CD14-positive monocyte (primary cell): ENCODE data around the gene KCNJ4. TPM values are rescaled to one million over a fixed set of nuclear protein-coding genes. Genes with fewer than 3 reads are reported as not detected.

Experiments used
- DNase-seq, 3 donors: peaks; one replicate each; pipeline ENCODE4 v3.0.0-alpha.2; 2011 to 2022
- H2AFZ ChIP-seq: 2 replicates; pipeline ENCODE4 v1.6.0; 2012; ENCODE audit warnings: mild to moderate bottlenecking, low read depth, low read length, inconsistent platforms; ENCODE audit not compliant: insufficient read depth, poor library complexity, severe bottlenecking
- H3K27ac ChIP-seq, 2 donors: 1 replicate in 1 of 2; 2 replicates in 1 of 2; pipeline ENCODE4 v1.5.1; 2012 to 2013; ENCODE audit warnings: low read length in 2 of 2, control low read depth in 1 of 2, inconsistent platforms in 1 of 2, low read depth in 1 of 2, mild to moderate bottlenecking in 1 of 2
- H3K27me3 ChIP-seq, 2 donors: one replicate each; pipeline versions ENCODE4 v1.6.0 to v1.6.1; 2011 to 2013; ENCODE audit warnings: low read length in 2 of 2; ENCODE audit not compliant: control insufficient read depth in 2 of 2, insufficient read depth in 2 of 2
- H3K36me3 ChIP-seq, 2 donors: replicated peaks in 1 of 2; 1 replicate in 1 of 2; 2 replicates in 1 of 2; pipeline versions ENCODE4 v1.5.1 to v1.6.1; 2012 to 2013; ENCODE audit warnings: low read length in 2 of 2, control low read depth in 1 of 2, inconsistent platforms in 1 of 2, mild to moderate bottlenecking in 1 of 2; ENCODE audit not compliant: insufficient read depth in 2 of 2, control insufficient read depth in 1 of 2
- H3K4me1 ChIP-seq, 2 donors: 1 replicate in 1 of 2; 2 replicates in 1 of 2; pipeline versions ENCODE4 v1.5.1 to v1.6.1; 2012 to 2013; ENCODE audit warnings: low read length in 2 of 2, control low read depth in 1 of 2, inconsistent platforms in 1 of 2, mild to moderate bottlenecking in 1 of 2, moderate library complexity in 1 of 2; ENCODE audit not compliant: insufficient read depth in 2 of 2, control insufficient read depth in 1 of 2
- H3K4me2 ChIP-seq: replicated peaks from 2 replicates; pipeline ENCODE3; 2012; ENCODE audit warnings: low read length, moderate library complexity, mild to moderate bottlenecking; ENCODE audit not compliant: poor library complexity, severe bottlenecking; ENCODE audit errors: extremely low read depth
- H3K4me3 ChIP-seq, 3 experiments: fragments of 200-600 bp in 1 of 3; sonication (generic) in 1 of 3; replicated peaks in 1 of 3; 1 replicate in 2 of 3; 2 replicates in 1 of 3; pipeline ENCODE4 v1.5.1; 2011 to 2013; ENCODE audit warnings: low read length in 3 of 3, mild to moderate bottlenecking in 3 of 3, control low read depth in 2 of 3, low read depth in 2 of 3, inconsistent platforms in 1 of 3, moderate library complexity in 1 of 3
- H3K79me2 ChIP-seq: 2 replicates; pipeline ENCODE4 v1.6.0; 2012; ENCODE audit warnings: mild to moderate bottlenecking, control low read depth, inconsistent platforms, low read length, moderate library complexity; ENCODE audit not compliant: insufficient read depth
- H3K9ac ChIP-seq: 2 replicates; pipeline ENCODE4 v1.6.0; 2017; ENCODE audit warnings: low read length, mild to moderate bottlenecking; ENCODE audit not compliant: insufficient read depth, poor library complexity, severe bottlenecking
- H3K9me3 ChIP-seq, 2 donors: replicated peaks in 1 of 2; 1 replicate in 1 of 2; 2 replicates in 1 of 2; pipeline versions ENCODE4 v1.5.1 to v1.6.1; 2012 to 2013; ENCODE audit warnings: low read length in 2 of 2, control low read depth in 1 of 2; ENCODE audit not compliant: control insufficient read depth in 1 of 2, insufficient read depth in 1 of 2
- H4K20me1 ChIP-seq: 2 replicates; pipeline ENCODE4 v1.6.0; 2012; ENCODE audit warnings: mild to moderate bottlenecking, low read length, control low read depth, moderate library complexity; ENCODE audit not compliant: insufficient read depth
- H3K27ac Mint-ChIP-seq, 7 donors: one replicate each; pipeline ENCODE4 v1.8.0; 2020; ENCODE audit warnings: mild to moderate bottlenecking in 7 of 7, mixed read lengths in 7 of 7, moderate library complexity in 6 of 7, inconsistent platforms in 2 of 7
- H3K27me3 Mint-ChIP-seq, 3 donors: one replicate each; pipeline ENCODE4 v1.8.0; 2021 to 2022; ENCODE audit warnings: low read depth in 3 of 3, mild to moderate bottlenecking in 3 of 3, mixed read lengths in 3 of 3, moderate library complexity in 3 of 3, inconsistent platforms in 1 of 3
- H3K36me3 Mint-ChIP-seq, 2 donors: one replicate each; pipeline ENCODE4 v1.8.0; 2020; ENCODE audit warnings: mixed read lengths in 2 of 2, inconsistent platforms in 1 of 2, mild to moderate bottlenecking in 1 of 2
- H3K4me1 Mint-ChIP-seq: one replicate; pipeline ENCODE4 v1.8.0; 2020; ENCODE audit warnings: mild to moderate bottlenecking, mixed read lengths
- H3K4me3 Mint-ChIP-seq, 2 donors: one replicate each; pipeline ENCODE4 v1.8.0; 2020; ENCODE audit warnings: mild to moderate bottlenecking in 2 of 2, mixed read lengths in 2 of 2, moderate library complexity in 1 of 2
- H3K9me3 Mint-ChIP-seq, 7 donors: one replicate each; pipeline ENCODE4 v1.8.0; 2020 to 2022; ENCODE audit warnings: mixed read lengths in 7 of 7, mild to moderate bottlenecking in 6 of 7, moderate library complexity in 6 of 7, inconsistent platforms in 2 of 7
- WGBS: methylation state at CpG from one replicate; pipeline ENCODE4 v1.1.5; 2013; ENCODE audit warnings: missing lambda C conversion rate; ENCODE audit not compliant: insufficient coverage; 5-methylcytosine and 5-hydroxymethylcytosine counted together
- intact Hi-C, 2 donors: fragments of 100-400 bp; cut with micrococcal nuclease; formaldehyde crosslinking; loops; one replicate each; pipeline versions ENCODE4 v1.15.0 to v1.15.1; 2023
- polyA plus RNA-seq, 3 donors: library from polyadenylated mRNA; depleted of rRNA in 1 of 3; unstranded in 2 of 3; stranded (reverse) in 1 of 3; fragments of 300-500 nt in 2 of 3; fragments of >200 nt in 1 of 3; fragmentation: Illumina TruSeq in 2 of 3; gene quantifications; 1 replicate in 2 of 3; 2 replicates in 1 of 3; pipeline ENCODE4 v1.2.3, GENCODE V29; 2012 to 2021
- TF ChIP-seq, protein P1 (sequence below): fragments of 200-600 bp; IDR thresholded peaks from one replicate; pipeline ENCODE4 v1.8.0; 2022; ENCODE audit warnings: antibody characterized with exemption, mild to moderate bottlenecking

The KCNJ4 gene
- polyA plus RNA-seq, 3 donors, result not detected

DNA sequence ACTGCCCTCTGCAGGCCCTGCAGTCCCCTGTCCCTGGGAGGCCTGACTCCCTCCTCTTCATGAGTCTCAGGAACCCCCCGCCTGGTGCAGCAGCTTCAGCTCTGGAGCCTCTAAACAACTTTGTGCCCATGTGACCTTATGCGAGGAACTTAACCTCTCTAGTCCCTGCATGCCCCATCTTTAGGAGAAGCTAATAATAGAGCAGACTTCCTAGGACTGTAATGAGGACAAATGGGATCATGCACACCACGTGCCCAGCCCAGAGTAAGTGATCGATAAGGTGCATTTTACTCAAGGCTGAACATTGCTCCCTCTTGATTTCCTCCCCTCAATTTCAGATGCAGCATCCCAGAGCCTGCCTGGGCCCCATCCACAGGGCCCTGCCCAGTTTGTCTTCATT is 19.0 kb downstream of the KCNJ4 start:
- peaks cover 0 to 2% (median 0%) of the 10 kb centered on the region in 7 donors for H3K9me3 Mint-ChIP-seq
- TF ChIP-seq, protein P1, sequence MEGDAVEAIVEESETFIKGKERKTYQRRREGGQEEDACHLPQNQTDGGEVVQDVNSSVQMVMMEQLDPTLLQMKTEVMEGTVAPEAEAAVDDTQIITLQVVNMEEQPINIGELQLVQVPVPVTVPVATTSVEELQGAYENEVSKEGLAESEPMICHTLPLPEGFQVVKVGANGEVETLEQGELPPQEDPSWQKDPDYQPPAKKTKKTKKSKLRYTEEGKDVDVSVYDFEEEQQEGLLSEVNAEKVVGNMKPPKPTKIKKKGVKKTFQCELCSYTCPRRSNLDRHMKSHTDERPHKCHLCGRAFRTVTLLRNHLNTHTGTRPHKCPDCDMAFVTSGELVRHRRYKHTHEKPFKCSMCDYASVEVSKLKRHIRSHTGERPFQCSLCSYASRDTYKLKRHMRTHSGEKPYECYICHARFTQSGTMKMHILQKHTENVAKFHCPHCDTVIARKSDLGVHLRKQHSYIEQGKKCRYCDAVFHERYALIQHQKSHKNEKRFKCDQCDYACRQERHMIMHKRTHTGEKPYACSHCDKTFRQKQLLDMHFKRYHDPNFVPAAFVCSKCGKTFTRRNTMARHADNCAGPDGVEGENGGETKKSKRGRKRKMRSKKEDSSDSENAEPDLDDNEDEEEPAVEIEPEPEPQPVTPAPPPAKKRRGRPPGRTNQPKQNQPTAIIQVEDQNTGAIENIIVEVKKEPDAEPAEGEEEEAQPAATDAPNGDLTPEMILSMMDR, result no peak

GRCh38 chr22:38435010-38435409 is 20.0 kb downstream of the KCNJ4 start:
- peaks cover 12 to 27% (median 17%) of the 10 kb centered on the region in 3 donors for H3K27me3 Mint-ChIP-seq
- Histone ChIP-seq H3K4me3 (no peak overlapping the region), H3K4me1 (no peaks in the 10 kb centered on the region), H3K9ac (no peak overlapping the region), H3K9me3 (no peaks in the 10 kb centered on the region), H3K27ac (no peak overlapping the region), H3K36me3 (no peaks in the 10 kb centered on the region), H4K20me1 (no peaks in the 10 kb centered on the region), H2AFZ (no peak overlapping the region), H3K27me3 (no peaks in the 10 kb centered on the region), H3K4me2 (no peak overlapping the region), H3K79me2 (no peaks in the 10 kb centered on the region)
- peaks cover 0 to 2% (median 0%) of the 10 kb centered on the region in 7 donors for H3K9me3 Mint-ChIP-seq
- WGBS, result 87% methylated on average over 4 of the region's 4 CpGs
- H3K4me1 Mint-ChIP-seq, result no peaks in the 10 kb centered on the region
- DNase-seq, result no peak
- TF ChIP-seq, protein P1, result no peak
- H3K27ac Mint-ChIP-seq, result no peak overlapping the region
- intact Hi-C loops, result no loop called here
- no peaks in the 10 kb centered on the region for H3K36me3 Mint-ChIP-seq
- no peak overlapping the region for H3K4me3 Mint-ChIP-seq

More for the DNA sequence above, 19.0 kb downstream of the KCNJ4 start:
- H3K4me1 ChIP-seq, result no peaks in the 10 kb centered on the region
- H3K9ac ChIP-seq, result no peak overlapping the region
- Mint-ChIP-seq H3K4me1 (no peaks in the 10 kb centered on the region), H3K36me3 (no peaks in the 10 kb centered on the region), H3K4me3 (no peak overlapping the region), H3K27ac (no peak overlapping the region), H3K27me3 (peaks cover 19 to 26% (median 25%) of the 10 kb centered on the region in 3 donors)
- no peak overlapping the region for H3K27ac ChIP-seq
- H3K36me3 ChIP-seq, result no peaks in the 10 kb centered on the region
- H4K20me1 ChIP-seq, result no peaks in the 10 kb centered on the region
- H3K9me3 ChIP-seq, result no peaks in the 10 kb centered on the region
- H3K27me3 ChIP-seq, result peaks cover 0 to 2% of the 10 kb centered on the region in 2 donors
- intact Hi-C loops, result no loop called here
- no peak overlapping the region for H3K4me3 ChIP-seq
- WGBS, result 79% methylated on average over 3 of the region's 4 CpGs
- H2AFZ ChIP-seq, result no peak overlapping the region
- no peak overlapping the region for H3K4me2 ChIP-seq
- no peak for DNase-seq
- H3K79me2 ChIP-seq, result no peaks in the 10 kb centered on the region
